HUES48 (cell line): ENCODE results near the gene AFF3.
A peak's percentile ranks its signal among the peaks of the same experiment; 100 is the strongest.

Source experiments
- H3K27ac ChIP-seq: one replicate; pipeline ENCODE4 v1.7.0; 2013; ENCODE audit warnings: low read depth, low read length, inconsistent platforms
- H3K27me3 ChIP-seq: 2 replicates; pipeline ENCODE4 v1.6.1; 2013; ENCODE audit warnings: mild to moderate bottlenecking, low read length; ENCODE audit not compliant: control insufficient read depth, insufficient read depth
- H3K36me3 ChIP-seq: 2 replicates; pipeline ENCODE4 v1.6.1; 2013; ENCODE audit warnings: low read length; ENCODE audit not compliant: control insufficient read depth, insufficient read depth
- H3K4me1 ChIP-seq: 2 replicates; pipeline ENCODE4 v1.6.1; 2013; ENCODE audit warnings: mild to moderate bottlenecking, low read length; ENCODE audit not compliant: control insufficient read depth, insufficient read depth
- H3K4me3 ChIP-seq: 2 replicates; pipeline ENCODE4 v1.5.1; 2013; ENCODE audit warnings: mild to moderate bottlenecking, low read depth, low read length
- H3K9ac ChIP-seq: 2 replicates; pipeline ENCODE4 v1.6.1; 2013; ENCODE audit warnings: mild to moderate bottlenecking, low read depth, low read length, moderate library complexity
- H3K9me3 ChIP-seq: 2 replicates; pipeline ENCODE4 v1.6.1; 2013; ENCODE audit warnings: low read length; ENCODE audit not compliant: control insufficient read depth, insufficient read depth

The AFF3 gene

GRCh38 chr2:99725820-99726219 lies 416.6 kb downstream of the AFF3 start:
- H3K4me1 ChIP-seq: peaks cover 15% of the 10 kb centered on the region; the same call in 1 of the 2 replicates
- H3K36me3 ChIP-seq: no peaks in the 10 kb centered on the region
- no peak overlapping the region for H3K27ac ChIP-seq

GRCh38 chr2:99722476-99722875 lies 419.9 kb downstream of the AFF3 start:
- no peaks in the 10 kb centered on the region for H3K36me3 ChIP-seq
- H3K27ac ChIP-seq: no peak overlapping the region
- peaks cover 9% of the 10 kb centered on the region for H3K9me3 ChIP-seq
- peaks cover 8% of the 10 kb centered on the region; the same call in 1 of the 2 replicates for H3K4me1 ChIP-seq
- no peak overlapping the region for H3K9ac ChIP-seq
- no peaks in the 10 kb centered on the region for H3K27me3 ChIP-seq
- no peak overlapping the region for H3K4me3 ChIP-seq

More at GRCh38 chr2:99725820-99726219, 416.6 kb downstream of the AFF3 start:
- H3K9ac ChIP-seq: no peak overlapping the region
- no peak overlapping the region for H3K4me3 ChIP-seq
- H3K9me3 ChIP-seq: peaks cover 9% of the 10 kb centered on the region
- H3K27me3 ChIP-seq: no peaks in the 10 kb centered on the region

DNA sequence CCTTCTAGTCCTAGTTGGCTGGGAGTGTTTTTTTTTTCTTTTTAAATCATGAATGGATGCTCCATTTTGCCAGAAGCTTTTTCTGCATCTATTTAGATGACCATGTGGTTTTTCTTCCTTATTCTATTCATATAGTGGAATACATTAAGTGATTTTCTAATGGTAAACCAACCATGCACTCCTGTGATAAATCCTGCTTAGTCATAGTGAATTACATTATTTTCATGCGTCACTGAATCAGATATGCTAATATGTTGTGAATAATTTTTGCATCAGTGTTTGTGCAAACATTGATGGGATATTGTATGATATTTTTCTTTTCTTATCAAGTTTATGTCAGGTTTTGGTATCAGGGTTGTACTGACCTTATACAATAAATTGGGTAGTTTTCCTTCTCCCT lies 423.3 kb downstream of the AFF3 start:
- H3K9me3 ChIP-seq: peaks cover 9% of the 10 kb centered on the region
- no peaks in the 10 kb centered on the region for H3K4me1 ChIP-seq
- H3K9ac ChIP-seq: no peak overlapping the region
- H3K27me3 ChIP-seq: no peaks in the 10 kb centered on the region
- no peaks in the 10 kb centered on the region for H3K36me3 ChIP-seq
- H3K27ac ChIP-seq: no peak overlapping the region
- H3K4me3 ChIP-seq: no peak overlapping the region

DNA sequence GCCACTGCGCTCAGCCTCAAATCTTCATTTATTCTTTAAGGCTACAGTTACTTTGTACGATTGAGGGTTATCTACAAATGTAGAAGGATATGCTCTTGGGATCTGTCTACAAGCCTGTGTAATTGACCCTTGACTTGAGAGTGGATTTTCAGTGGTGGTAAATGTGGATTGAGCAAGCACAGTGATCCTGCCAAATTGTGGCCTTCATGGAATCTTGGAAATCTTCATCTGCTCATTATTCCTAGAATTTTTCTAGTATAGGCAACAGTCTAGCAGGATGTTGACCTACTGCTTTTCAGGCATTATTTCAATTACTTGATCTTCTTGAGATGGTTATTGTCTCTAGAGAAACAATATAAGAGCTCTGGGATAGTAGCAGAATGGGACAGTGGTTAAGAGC lies 426.4 kb downstream of the AFF3 start:
- Histone ChIP-seq H3K4me3 (no peak overlapping the region), H3K9ac (no peak overlapping the region), H3K36me3 (no peaks in the 10 kb centered on the region), H3K4me1 (no peaks in the 10 kb centered on the region), H3K27ac (no peak overlapping the region), H3K27me3 (no peaks in the 10 kb centered on the region), H3K9me3 (no peaks in the 10 kb centered on the region)

- H3K36me3 ChIP-seq: no peaks in the 10 kb centered on the region
- no peaks in the 10 kb centered on the region for H3K27me3 ChIP-seq
These were observed 428.0 kb downstream of the AFF3 start for GRCh38 chr2:99714349-99714748.

DNA sequence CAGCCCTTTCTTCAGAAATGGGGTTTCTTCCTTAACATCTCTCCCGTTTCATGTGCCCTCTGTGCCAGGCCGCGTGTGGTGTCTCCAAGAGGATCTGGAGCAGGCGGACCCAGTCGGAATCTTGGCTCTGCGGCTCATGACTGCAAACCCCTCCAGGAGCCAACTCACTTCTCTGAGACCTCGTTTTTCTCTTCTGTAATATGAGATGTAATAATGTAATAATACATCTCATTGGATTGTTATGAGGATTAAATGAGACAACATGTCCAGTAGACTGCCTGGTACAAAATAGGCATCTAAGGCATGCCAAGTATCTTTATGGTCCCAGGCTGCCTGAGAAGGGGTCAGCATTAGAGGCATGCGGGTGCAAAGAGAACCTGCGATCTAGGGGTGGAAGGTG lies 431.2 kb downstream of the AFF3 start:
- Histone ChIP-seq H3K36me3 (no peaks in the 10 kb centered on the region), H3K9ac (no peak overlapping the region), H3K27me3 (no peaks in the 10 kb centered on the region), H3K4me3 (no peak overlapping the region), H3K4me1 (peaks cover 25% of the 10 kb centered on the region), H3K9me3 (no peaks in the 10 kb centered on the region), H3K27ac (no peak overlapping the region)

More at GRCh38 chr2:99714349-99714748, 428.0 kb downstream of the AFF3 start:
- no peak overlapping the region for H3K9ac ChIP-seq
- 0 out of 2 replicates have a peak, but pooled peaks cover 6% of the 10 kb centered on the region for H3K4me1 ChIP-seq
- no peak overlapping the region for H3K27ac ChIP-seq
- H3K4me3 ChIP-seq: no peak overlapping the region
- no peaks in the 10 kb centered on the region for H3K9me3 ChIP-seq

DNA sequence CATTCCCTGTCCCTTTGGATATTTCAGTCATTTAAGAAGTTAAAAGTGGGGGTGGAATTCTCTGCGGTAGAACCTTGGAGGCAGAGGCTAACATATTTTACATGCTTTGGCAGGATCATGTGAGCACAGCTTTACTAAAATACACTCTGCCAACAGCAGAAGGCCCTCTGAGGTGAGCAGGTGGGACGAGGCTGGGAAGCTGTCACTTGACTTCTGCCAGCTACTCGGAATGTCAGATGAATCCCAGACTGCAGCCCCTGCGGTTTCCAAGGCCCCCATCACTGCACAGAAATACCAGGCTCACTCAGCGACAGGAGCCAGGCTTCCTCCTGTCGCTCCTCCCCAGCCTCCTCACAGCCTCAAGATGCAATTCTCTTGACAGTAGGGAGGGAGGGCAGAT lies 431.7 kb downstream of the AFF3 start:
- no peaks in the 10 kb centered on the region for H3K36me3 ChIP-seq
- no peak overlapping the region for H3K4me3 ChIP-seq
- H3K9me3 ChIP-seq: no peaks in the 10 kb centered on the region
- peaks cover 25% of the 10 kb centered on the region for H3K4me1 ChIP-seq
- H3K9ac ChIP-seq: no peak overlapping the region
- no peak overlapping the region for H3K27ac ChIP-seq
- no peaks in the 10 kb centered on the region for H3K27me3 ChIP-seq

DNA sequence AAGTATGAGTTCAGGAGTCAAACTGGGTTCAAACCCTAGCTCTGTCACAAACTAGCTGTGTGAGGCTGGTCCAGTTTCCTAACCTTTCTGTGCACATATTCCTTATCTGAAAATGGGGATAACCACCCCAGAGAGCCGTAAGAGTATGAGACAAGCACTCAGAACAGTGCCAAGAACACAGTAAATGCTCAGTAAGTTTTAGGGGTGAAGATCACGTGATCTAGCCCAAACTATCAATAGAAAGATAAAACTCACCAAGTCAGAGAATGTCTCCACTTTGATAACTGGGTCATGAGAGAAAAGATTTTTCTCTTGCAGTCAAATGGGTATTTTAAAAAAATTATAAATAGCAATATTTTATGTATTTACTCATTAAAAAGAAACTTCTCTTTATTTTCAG lies 433.2 kb downstream of the AFF3 start:
- Histone ChIP-seq H3K27me3 (no peaks in the 10 kb centered on the region), H3K4me1 (peaks cover 25% of the 10 kb centered on the region), H3K27ac (no peak overlapping the region), H3K9ac (no peak overlapping the region), H3K9me3 (no peaks in the 10 kb centered on the region), H3K4me3 (no peak overlapping the region), H3K36me3 (no peaks in the 10 kb centered on the region)

DNA sequence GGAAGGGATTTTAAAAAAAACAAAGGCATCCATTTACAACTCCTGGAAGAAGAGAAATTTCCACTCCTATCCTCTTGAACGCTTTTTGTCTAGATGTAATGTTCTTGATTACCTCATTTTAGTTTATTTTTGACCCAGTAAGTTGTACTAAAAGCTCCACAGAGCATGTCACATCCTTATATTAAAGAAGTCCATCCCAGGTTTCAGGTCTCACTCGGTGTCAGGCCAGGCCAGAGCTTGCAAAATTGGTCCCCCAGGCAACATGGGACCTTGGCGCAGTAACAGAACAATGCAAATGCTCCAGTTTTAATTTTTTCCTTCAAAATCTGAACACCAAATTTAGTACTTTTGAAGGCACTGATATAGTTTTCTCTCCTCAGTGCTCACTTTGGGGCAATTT lies 434.2 kb downstream of the AFF3 start:
- Histone ChIP-seq H3K36me3 (no peaks in the 10 kb centered on the region), H3K27ac (no peak overlapping the region), H3K4me1 (peaks cover 25% of the 10 kb centered on the region), H3K9ac (no peak overlapping the region), H3K9me3 (no peaks in the 10 kb centered on the region), H3K4me3 (no peak overlapping the region), H3K27me3 (no peaks in the 10 kb centered on the region)

GRCh38 chr2:99707592-99707991 lies 434.8 kb downstream of the AFF3 start:
- Histone ChIP-seq H3K4me3 (peak overlapping the region; percentile 36; the same call in 1 of the 2 replicates), H3K9ac (no peak overlapping the region; the same call in 1 of the 2 replicates), H3K36me3 (no peaks in the 10 kb centered on the region), H3K4me1 (peaks cover 25% of the 10 kb centered on the region), H3K9me3 (no peaks in the 10 kb centered on the region), H3K27ac (no peak overlapping the region), H3K27me3 (no peaks in the 10 kb centered on the region)

DNA sequence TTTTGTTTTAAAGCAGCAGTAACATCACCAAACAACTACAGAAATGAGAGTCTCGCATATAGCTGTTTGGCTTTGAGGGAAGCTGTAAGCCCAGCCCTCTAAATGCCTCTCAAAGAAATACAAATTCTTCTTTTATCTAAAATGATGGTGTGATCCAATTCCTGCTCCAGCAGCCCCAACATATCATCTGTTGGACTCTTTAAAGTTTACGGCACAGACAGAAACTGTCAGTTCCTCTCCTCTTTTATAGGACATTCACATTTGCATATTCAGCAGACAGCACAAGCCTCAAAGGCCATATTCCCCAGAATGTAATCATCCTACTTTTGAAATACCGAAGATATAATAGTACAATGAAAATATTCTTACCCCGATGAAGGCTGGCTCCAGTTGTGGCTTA lies 435.7 kb downstream of the AFF3 start:
- Histone ChIP-seq H3K27ac (no peak overlapping the region), H3K36me3 (no peaks in the 10 kb centered on the region), H3K4me3 (no peak overlapping the region; the same call in 1 of the 2 replicates), H3K27me3 (no peaks in the 10 kb centered on the region), H3K9ac (peak overlapping the region; percentile 38; the same call in 1 of the 2 replicates), H3K4me1 (peaks cover 25% of the 10 kb centered on the region), H3K9me3 (no peaks in the 10 kb centered on the region)

GRCh38 chr2:99701503-99701902 lies 440.9 kb downstream of the AFF3 start:
- no peak overlapping the region for H3K4me3 ChIP-seq
- no peaks in the 10 kb centered on the region for H3K27me3 ChIP-seq
- no peaks in the 10 kb centered on the region for H3K36me3 ChIP-seq

More at GRCh38 chr2:99701503-99701902, 440.9 kb downstream of the AFF3 start:
- Histone ChIP-seq H3K4me1 (no peaks in the 10 kb centered on the region; the same call in 1 of the 2 replicates), H3K9me3 (no peaks in the 10 kb centered on the region), H3K9ac (no peak overlapping the region), H3K27ac (no peak overlapping the region)
